ENCODE measurements around the gene OSGIN1.

Gene OSGIN1

GRCh38 chr16:83973581-83974385 is 20.7 kb downstream of the OSGIN1 start:
- DNase-seq, result no peak

- DNase-seq, result no peak
Observed at GRCh38 chr16:83974475-83974874, 21.4 kb downstream of the OSGIN1 start.

- no peak for DNase-seq
Observed at GRCh38 chr16:83975590-83976260, 22.7 kb downstream of the OSGIN1 start.

- no peak for DNase-seq
Observed at GRCh38 chr16:83977056-83977815, 24.2 kb downstream of the OSGIN1 start.

GRCh38 chr16:83978401-83978904 is 25.4 kb downstream of the OSGIN1 start:
- no peak for DNase-seq

GRCh38 chr16:83979441-83979840 is 26.4 kb downstream of the OSGIN1 start:
- no peak for DNase-seq

- DNase-seq, result no peak
Observed at GRCh38 chr16:83980794-83981193, 27.8 kb downstream of the OSGIN1 start.

- no peak for DNase-seq
Observed at GRCh38 chr16:83981799-83982198, 28.8 kb downstream of the OSGIN1 start.

- no peak for DNase-seq
Observed at GRCh38 chr16:83983491-83983890, 30.5 kb downstream of the OSGIN1 start.

- no peak for DNase-seq
Observed at GRCh38 chr16:83989300-83989699, 36.3 kb downstream of the OSGIN1 start.

- DNase-seq, result no peak
Observed at GRCh38 chr16:83990492-83990891, 37.5 kb downstream of the OSGIN1 start.

- DNase-seq, result no peak
Observed at GRCh38 chr16:83992624-83993023, 39.6 kb downstream of the OSGIN1 start.

GRCh38 chr16:83994087-83994486 is 41.0 kb downstream of the OSGIN1 start:
- peak; percentile 60 for DNase-seq

- DNase-seq, result no peak
Observed at GRCh38 chr16:83994703-83995102, 41.7 kb downstream of the OSGIN1 start.

- no peak for DNase-seq
Observed at GRCh38 chr16:83995754-83996153, 42.7 kb downstream of the OSGIN1 start.

- DNase-seq, result no peak
Observed at GRCh38 chr16:83996481-83997252, 43.6 kb downstream of the OSGIN1 start.

- DNase-seq, result no peak
Observed at GRCh38 chr16:83998091-83998490, 45.1 kb downstream of the OSGIN1 start.

- no peak for DNase-seq
Observed at GRCh38 chr16:84000989-84001642, 48.1 kb downstream of the OSGIN1 start.

- no peak for DNase-seq
Observed at GRCh38 chr16:84001726-84002125, 48.7 kb downstream of the OSGIN1 start.

GRCh38 chr16:84003038-84003437 is 50.0 kb downstream of the OSGIN1 start:
- DNase-seq, result no peak

GRCh38 chr16:84004442-84004841 is 51.4 kb downstream of the OSGIN1 start:
- no peak for DNase-seq

- DNase-seq, result no peak
Observed at GRCh38 chr16:84005391-84005790, 52.4 kb downstream of the OSGIN1 start.
